Measurements from ENCODE around the gene XRCC5.

Gene XRCC5

GRCh38 chr2:216161967-216162366 is 52.8 kb downstream of the XRCC5 start:
- DNase-seq, result no peak

DNA sequence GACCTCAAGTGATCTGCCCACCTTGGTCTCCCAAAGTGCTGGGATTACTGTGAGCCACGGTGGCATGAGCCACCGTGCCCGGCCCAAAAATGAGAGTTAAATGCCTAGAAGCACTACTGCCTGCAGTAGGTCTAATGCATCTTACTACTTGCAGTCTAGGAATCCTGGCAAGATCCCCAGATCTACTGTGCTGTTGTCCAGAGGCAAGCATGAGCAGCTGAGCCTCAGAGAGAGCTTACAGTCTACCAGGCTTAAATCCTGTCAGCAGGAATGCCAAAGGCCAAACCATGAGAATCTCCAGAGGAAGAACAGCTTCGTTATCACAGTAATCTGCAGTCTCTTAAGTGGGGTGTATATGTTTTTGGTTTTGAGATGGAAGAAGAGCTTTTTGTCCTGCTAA is 54.4 kb downstream of the XRCC5 start:
- no peak for DNase-seq

DNA sequence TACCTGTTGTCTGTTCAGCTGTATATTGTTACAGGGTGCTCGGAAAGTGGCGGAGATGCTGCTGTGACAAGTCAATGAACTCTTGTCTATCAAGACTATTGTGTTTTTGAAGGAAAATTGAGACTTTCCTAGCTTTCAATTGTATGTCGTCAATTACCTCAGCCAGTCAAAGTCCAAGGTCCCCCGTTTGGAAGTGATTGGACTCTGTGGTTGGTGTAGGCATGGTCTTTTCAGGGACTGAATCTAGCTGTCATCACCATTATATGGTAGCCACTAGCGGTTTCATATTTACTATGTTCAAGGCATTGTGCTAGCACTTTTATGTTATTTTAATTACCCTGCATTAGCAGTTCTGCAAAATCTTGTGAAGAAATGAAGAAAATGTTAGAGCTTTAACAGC is 54.9 kb downstream of the XRCC5 start:
- no peak for DNase-seq

DNA sequence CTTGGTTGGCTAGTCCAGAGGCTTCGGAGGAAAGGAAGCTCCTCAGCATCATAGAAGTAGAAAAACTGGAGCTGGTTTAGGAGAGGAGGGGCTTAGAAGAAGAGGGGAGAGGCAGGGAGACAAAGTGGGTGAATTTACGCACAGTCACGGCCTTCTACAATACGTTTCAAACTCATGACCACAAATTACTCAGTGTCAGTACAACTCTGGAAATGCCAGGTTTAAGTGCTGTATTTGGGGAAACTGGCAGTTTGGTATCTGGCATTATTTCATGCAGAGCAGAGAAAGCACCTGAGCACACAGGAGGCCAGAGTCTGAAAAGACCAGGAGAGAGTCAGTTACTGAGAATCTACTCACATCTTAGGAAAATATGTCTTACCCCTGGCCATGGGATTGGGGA is 55.4 kb downstream of the XRCC5 start:
- no peak for DNase-seq

DNA sequence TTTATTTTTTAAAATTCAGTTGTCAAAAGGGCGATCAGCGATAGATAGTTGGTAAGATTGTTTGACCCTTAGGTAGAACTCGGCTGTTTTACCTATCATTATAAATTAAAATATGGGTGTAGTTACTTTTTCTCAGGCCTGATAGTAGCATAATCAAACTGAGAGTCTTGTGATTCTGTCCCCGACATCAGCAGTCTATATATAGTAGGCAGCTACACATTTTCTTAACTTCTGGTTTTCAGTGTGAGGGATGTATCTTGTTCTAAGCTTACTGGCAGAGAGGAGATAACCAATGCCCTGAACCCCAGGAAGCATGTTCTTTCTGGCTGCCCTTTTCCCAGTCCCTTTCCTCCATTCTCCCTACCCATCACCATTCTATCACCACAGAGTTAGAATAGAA is 56.6 kb downstream of the XRCC5 start:
- DNase-seq, result no peak

DNA sequence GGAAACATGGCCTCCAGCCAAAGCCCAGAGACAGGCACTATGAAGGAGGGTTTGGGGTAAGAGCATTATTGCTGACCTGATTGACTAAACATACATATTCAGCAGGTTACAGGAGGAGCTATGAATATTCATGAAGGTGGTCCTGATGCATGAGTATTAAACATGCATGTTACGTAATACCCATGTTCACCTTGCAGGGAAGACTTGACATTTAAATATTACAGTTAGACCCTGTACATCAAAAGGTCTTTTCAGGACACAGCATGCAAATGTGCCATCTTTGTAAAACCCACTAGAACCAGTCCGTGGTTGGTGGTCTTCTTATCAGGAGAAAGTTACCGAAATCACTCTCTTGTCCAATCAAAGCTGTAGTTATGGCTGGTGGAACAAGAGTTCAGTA is 59.9 kb downstream of the XRCC5 start:
- no peak for DNase-seq

GRCh38 chr2:216170076-216170763 is 61.1 kb downstream of the XRCC5 start:
- no peak for DNase-seq

DNA sequence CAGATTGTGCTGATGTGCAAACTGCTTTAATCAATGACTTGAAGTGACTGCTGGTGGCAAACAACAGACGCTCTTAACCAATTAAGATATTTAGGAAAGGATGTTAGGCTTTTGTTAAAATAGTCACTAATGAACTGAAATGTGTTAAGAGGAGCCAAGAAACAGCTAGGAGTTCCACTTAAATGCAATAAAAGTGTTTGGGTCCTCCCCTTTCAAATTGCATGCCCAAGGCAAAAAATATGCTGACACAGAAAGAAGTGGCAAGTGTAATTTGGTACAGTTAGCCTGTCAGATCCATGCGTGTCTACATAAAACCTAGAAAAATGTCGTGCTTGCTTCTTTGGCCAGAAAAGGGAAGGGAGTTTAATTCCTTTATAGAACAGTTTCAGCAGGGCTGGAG is 61.9 kb downstream of the XRCC5 start:
- no peak for DNase-seq

GRCh38 chr2:216172493-216172892 is 63.3 kb downstream of the XRCC5 start:
- DNase-seq, result no peak

- no peak for DNase-seq
These were observed 69.9 kb downstream of the XRCC5 start for GRCh38 chr2:216179015-216179414.

- no peak for DNase-seq
These were observed 72.2 kb downstream of the XRCC5 start for GRCh38 chr2:216181351-216181750.

GRCh38 chr2:216181953-216182461 is 72.9 kb downstream of the XRCC5 start:
- no peak for DNase-seq

DNA sequence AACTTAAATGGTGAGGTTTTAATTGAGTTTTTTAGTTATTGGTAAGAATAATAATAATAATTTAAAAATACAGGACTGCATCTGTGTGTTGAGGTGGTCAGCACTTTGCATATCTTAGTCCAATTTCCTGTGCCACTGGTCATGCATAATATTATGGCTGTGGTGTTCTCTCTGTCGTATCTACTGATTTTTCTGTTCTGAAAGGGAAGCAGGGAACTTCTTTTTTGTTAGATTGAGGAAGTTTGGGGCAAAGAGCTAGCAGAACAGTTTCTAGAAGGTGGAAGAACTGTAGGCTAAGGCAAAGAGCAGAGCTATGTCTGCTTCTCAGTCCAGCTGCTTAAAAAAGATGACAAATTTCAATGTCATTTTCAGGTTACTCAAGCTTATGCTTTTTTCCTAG is 74.3 kb downstream of the XRCC5 start:
- no peak for DNase-seq

DNA sequence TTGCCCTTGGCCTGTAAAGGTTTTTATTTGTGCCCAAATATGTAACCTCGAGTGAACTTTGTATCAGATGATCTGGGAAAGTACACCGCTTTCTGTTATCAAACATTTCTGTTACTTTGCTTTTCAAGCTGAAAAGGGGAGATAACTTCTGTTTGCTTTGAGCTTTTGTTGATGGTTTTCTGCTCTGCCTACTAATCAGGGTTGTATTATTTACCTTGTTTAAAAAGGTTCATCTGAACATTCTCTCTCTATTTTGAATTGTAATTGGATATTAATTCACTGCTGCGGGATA is 79.4 kb downstream of the XRCC5 start:
- DNase-seq, result no peak

DNA sequence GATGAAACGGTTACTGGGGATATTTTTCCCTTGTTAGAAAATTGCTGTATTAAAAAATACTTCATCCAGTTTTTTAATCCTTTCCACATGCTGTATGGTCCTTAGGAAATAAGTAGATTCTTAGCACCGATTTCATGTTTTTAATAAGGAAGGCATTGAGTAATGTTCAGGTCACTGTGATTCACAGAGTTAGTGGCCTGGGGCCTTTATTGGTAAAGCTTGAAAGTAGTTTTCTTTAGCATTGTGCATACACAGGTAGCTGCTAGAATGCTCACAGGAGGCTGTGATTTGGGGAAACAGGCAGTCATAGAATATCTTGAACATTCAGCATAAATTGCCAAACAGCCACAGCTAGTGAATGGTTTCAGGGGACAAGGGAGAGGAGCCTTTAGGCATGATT is 79.8 kb downstream of the XRCC5 start:
- DNase-seq, result peak; percentile 42

DNA sequence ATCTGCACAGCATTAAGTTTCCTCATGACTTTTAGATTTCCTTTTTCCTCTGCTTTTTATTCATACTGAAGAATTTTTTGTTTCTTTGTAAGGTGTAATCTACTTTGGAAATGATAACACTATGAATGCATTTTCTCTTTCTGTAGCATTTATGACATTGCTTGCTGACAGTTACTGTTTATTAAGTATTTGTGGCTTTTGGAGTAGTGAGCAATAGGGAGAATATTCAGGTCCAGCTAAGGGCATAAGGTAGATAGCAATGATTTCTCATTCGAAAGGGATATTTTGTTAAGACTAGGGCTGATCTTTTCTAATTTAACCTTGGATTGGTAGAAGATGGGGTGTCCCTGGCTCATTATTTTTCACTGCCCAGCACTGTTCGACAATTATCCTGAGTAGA is 80.3 kb downstream of the XRCC5 start:
- peak; percentile 24 for DNase-seq

GRCh38 chr2:216192181-216192580 is 83.0 kb downstream of the XRCC5 start:
- DNase-seq, result no peak

- no peak for DNase-seq
These were observed 83.8 kb downstream of the XRCC5 start for GRCh38 chr2:216192931-216193330.

GRCh38 chr2:216194013-216194412 is 84.9 kb downstream of the XRCC5 start:
- no peak for DNase-seq

- no peak for DNase-seq
These were observed 85.4 kb downstream of the XRCC5 start for GRCh38 chr2:216194561-216194960.

- peak; percentile 88 for DNase-seq
These were observed 86.4 kb downstream of the XRCC5 start for GRCh38 chr2:216195565-216196029.

GRCh38 chr2:216201692-216202306 is 92.7 kb downstream of the XRCC5 start:
- no peak for DNase-seq

GRCh38 chr2:216202626-216203250 is 93.6 kb downstream of the XRCC5 start:
- no peak for DNase-seq

DNA sequence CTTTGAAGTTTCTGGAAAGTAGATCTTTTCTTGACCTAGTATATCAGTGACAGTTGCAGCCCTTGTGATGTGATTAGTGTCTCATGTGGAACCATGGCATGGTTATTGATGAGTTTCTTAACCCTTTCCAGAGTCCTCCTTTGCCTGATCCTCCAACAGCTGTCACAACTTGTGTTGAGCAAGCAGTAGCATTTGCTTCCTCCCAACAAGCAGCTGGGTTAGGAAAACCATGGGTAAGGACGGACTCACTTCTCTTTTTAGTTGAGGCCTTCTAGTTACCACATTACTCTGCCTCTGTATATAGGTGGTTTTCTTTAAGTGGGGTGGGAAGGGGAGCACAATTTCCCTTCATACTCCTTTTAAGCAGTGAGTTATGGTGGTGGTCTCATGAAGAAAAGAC is 96.3 kb downstream of the XRCC5 start:
- no peak for DNase-seq

Measured in fibroblast of upper back skin (primary cell).